Measurements from ENCODE around the gene SMG6. TPM values are rescaled to one million over a fixed set of nuclear protein-coding genes. Genes with fewer than 3 reads are reported as not detected.

Gene SMG6
- total RNA-seq, 2 experiments from 2014 or later: 39.3 to 39.7 TPM

DNA sequence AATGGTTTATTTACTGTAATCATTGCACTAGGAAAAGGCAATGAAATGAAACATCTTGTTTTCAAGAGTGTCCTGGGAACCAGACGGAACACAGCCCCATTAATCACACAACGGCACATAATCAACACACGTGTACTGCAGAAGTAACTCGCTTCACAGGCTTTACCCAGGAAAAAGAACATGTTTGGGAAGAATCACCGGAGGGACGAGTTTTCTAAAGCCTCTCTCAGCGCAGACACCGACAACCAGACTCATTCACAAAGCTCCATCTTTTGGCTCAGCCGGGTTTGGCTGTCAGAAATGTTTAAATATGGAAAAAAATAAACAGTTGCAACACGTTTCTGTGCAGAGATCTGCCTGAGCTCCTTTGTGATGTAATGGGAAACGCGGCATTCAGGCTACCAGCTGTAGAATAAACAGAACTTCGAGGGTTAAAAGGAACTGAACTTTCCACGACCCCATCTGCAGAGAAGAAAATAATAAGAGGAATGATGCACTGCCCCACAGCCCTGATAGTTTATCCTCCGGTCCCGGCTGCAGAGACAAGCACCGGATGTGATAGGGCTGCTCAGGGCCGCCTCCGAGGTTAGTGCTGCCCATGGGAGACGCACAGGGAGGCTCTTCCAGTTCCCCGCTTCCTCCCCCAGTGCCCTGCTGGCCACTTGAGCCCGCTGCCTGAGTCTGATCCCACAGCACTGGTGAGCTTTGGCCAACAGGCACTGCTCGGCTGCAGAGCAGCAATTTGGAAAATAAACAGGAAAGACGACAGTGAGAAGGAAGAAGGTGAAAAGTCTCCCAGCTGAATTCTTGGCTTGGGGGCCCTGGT is 128.9 kb downstream of the SMG6 start:
- ATAC-seq (ENCODE audit: poor library complexity): no peak
- Mint-ChIP-seq H3K27me3 (no peaks in the 10 kb centered on the region), H3K4me1 (ENCODE audit: low read depth) (no peaks in the 10 kb centered on the region), H3K4me3 (no peak overlapping the region), H3K36me3 (ENCODE audit: low read depth) (peaks cover 78% of the 10 kb centered on the region), H3K27ac (no peak overlapping the region), H3K9me3 (no peaks in the 10 kb centered on the region)
- Histone ChIP-seq H3K27me3 (ENCODE audit: control insufficient read depth in 1 of 2, insufficient read depth in 2 of 2, low read length in 2 of 2) (no peaks in the 10 kb centered on the region), H3K27ac (ENCODE audit: low read depth in 1 of 2, low read length in 2 of 2) (no peak overlapping the region), H3K36me3 (ENCODE audit: insufficient read depth, low read length) (peaks cover 80% of the 10 kb centered on the region), H3K9me3 (ENCODE audit: control insufficient read depth in 1 of 2, insufficient read depth in 1 of 2, low read length in 2 of 2) (no peaks in the 10 kb centered on the region), H3K4me3 (ENCODE audit: low read length) (no peak overlapping the region), H3K4me1 (ENCODE audit: insufficient read depth, low read length) (no peaks in the 10 kb centered on the region)
- ChIA-PET CTCF (no interaction called here), POLR2A (no interaction called here)
- TF ChIP-seq, protein P1, sequence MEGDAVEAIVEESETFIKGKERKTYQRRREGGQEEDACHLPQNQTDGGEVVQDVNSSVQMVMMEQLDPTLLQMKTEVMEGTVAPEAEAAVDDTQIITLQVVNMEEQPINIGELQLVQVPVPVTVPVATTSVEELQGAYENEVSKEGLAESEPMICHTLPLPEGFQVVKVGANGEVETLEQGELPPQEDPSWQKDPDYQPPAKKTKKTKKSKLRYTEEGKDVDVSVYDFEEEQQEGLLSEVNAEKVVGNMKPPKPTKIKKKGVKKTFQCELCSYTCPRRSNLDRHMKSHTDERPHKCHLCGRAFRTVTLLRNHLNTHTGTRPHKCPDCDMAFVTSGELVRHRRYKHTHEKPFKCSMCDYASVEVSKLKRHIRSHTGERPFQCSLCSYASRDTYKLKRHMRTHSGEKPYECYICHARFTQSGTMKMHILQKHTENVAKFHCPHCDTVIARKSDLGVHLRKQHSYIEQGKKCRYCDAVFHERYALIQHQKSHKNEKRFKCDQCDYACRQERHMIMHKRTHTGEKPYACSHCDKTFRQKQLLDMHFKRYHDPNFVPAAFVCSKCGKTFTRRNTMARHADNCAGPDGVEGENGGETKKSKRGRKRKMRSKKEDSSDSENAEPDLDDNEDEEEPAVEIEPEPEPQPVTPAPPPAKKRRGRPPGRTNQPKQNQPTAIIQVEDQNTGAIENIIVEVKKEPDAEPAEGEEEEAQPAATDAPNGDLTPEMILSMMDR (IDR thresholded peaks at IDR 0.05): no peak
- no peak for DNase-seq
- intact Hi-C loops (cut with DNase I, micrococcal nuclease): no loop called here

GRCh38 chr17:2174014-2174413 is 129.6 kb downstream of the SMG6 start:
- TF ChIP-seq, protein P1 (IDR thresholded peaks at IDR 0.05): no peak
- H3K4me3 ChIP-seq (ENCODE audit: low read length): no peak overlapping the region
- intact Hi-C loops (cut with DNase I, micrococcal nuclease): no loop called here
- Mint-ChIP-seq H3K36me3 (ENCODE audit: low read depth) (peaks cover 79% of the 10 kb centered on the region), H3K27me3 (no peaks in the 10 kb centered on the region), H3K4me3 (no peak overlapping the region), H3K9me3 (no peaks in the 10 kb centered on the region), H3K27ac (no peak overlapping the region), H3K4me1 (ENCODE audit: low read depth) (no peaks in the 10 kb centered on the region)
- no peak for DNase-seq
- H3K9me3 ChIP-seq (ENCODE audit: control insufficient read depth in 1 of 2, insufficient read depth in 1 of 2, low read length in 2 of 2): no peaks in the 10 kb centered on the region
- ChIA-PET POLR2A (no interaction called here), CTCF (no interaction called here)
- no peaks in the 10 kb centered on the region for H3K27me3 ChIP-seq (ENCODE audit: control insufficient read depth in 1 of 2, insufficient read depth in 2 of 2, low read length in 2 of 2)
- no peak overlapping the region for H3K27ac ChIP-seq (ENCODE audit: low read depth in 1 of 2, low read length in 2 of 2)
- H3K36me3 ChIP-seq (ENCODE audit: insufficient read depth, low read length): peaks cover 79% of the 10 kb centered on the region
- H3K4me1 ChIP-seq (ENCODE audit: insufficient read depth, low read length): no peaks in the 10 kb centered on the region
- no peak for ATAC-seq (ENCODE audit: poor library complexity)

GRCh38 chr17:2172999-2173398 is 130.6 kb downstream of the SMG6 start:
- DNase-seq (no peak), ATAC-seq (ENCODE audit: poor library complexity) (no peak)
- H3K4me1 Mint-ChIP-seq (ENCODE audit: low read depth): no peaks in the 10 kb centered on the region
- H3K9me3 ChIP-seq (ENCODE audit: control insufficient read depth in 1 of 2, insufficient read depth in 1 of 2, low read length in 2 of 2): no peaks in the 10 kb centered on the region
- H3K27me3 ChIP-seq (ENCODE audit: control insufficient read depth in 1 of 2, insufficient read depth in 2 of 2, low read length in 2 of 2): no peaks in the 10 kb centered on the region
- no peak overlapping the region for H3K27ac ChIP-seq (ENCODE audit: low read depth in 1 of 2, low read length in 2 of 2)
- ChIA-PET CTCF (interaction anchor here (0.6 kb wide), 1 partner anchor 16 kb away, joined by 4 read pairs; no protein-coding TSS in a partner anchor), POLR2A (no interaction called here)
- H3K4me3 ChIP-seq (ENCODE audit: low read length): no peak overlapping the region
- peaks cover 73% of the 10 kb centered on the region for H3K36me3 Mint-ChIP-seq (ENCODE audit: low read depth)
- H3K4me3 Mint-ChIP-seq: no peak overlapping the region
- H3K27ac Mint-ChIP-seq: no peak overlapping the region
- peaks cover 72% of the 10 kb centered on the region for H3K36me3 ChIP-seq (ENCODE audit: insufficient read depth, low read length)
- TF ChIP-seq, protein P1 (IDR thresholded peaks at IDR 0.05): no peak
- intact Hi-C loops (cut with DNase I, micrococcal nuclease): no loop called here
- no peaks in the 10 kb centered on the region for H3K4me1 ChIP-seq (ENCODE audit: insufficient read depth, low read length)
- H3K9me3 Mint-ChIP-seq: no peaks in the 10 kb centered on the region
- H3K27me3 Mint-ChIP-seq: no peaks in the 10 kb centered on the region

All from CD4-positive, alpha-beta T cell (primary cell).